ENCODE data around the gene TMEM132A.

DNA sequence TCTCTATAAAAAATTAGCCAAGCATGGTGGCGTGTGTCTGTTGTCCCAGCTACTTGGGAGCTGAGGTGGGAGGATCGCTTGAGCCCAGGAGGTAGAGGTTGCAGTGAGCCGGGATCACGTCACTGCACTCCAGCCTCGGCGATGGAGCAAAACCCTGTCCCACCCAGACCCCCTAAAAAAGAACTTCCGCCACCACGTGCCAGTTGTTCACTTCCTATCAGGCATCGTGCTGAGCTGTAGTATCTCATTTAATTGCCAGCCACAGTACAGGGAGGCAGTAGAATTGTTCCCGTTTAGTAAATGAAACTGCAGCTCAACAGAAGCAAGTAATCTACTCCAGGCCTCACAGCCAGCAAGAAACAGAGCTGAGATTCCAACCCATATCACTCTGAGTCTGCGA is 3.0 kb upstream of the TMEM132A start:
- TF ChIP-seq, protein P1, sequence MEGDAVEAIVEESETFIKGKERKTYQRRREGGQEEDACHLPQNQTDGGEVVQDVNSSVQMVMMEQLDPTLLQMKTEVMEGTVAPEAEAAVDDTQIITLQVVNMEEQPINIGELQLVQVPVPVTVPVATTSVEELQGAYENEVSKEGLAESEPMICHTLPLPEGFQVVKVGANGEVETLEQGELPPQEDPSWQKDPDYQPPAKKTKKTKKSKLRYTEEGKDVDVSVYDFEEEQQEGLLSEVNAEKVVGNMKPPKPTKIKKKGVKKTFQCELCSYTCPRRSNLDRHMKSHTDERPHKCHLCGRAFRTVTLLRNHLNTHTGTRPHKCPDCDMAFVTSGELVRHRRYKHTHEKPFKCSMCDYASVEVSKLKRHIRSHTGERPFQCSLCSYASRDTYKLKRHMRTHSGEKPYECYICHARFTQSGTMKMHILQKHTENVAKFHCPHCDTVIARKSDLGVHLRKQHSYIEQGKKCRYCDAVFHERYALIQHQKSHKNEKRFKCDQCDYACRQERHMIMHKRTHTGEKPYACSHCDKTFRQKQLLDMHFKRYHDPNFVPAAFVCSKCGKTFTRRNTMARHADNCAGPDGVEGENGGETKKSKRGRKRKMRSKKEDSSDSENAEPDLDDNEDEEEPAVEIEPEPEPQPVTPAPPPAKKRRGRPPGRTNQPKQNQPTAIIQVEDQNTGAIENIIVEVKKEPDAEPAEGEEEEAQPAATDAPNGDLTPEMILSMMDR (IDR thresholded peaks at IDR 0.05) = no peak
- TF ChIP-seq POLR2A (IDR thresholded peaks at IDR 0.05) = no peak

Data from esophagus squamous epithelium (tissue), 4 donors.